ENCODE results near the gene DIP2A. TPM values are rescaled to one million over a fixed set of nuclear protein-coding genes. Genes with fewer than 3 reads are reported as not detected.

DIP2A gene
- total RNA-seq, 1 experiment from 2014 or later, result 39.9 TPM

DNA sequence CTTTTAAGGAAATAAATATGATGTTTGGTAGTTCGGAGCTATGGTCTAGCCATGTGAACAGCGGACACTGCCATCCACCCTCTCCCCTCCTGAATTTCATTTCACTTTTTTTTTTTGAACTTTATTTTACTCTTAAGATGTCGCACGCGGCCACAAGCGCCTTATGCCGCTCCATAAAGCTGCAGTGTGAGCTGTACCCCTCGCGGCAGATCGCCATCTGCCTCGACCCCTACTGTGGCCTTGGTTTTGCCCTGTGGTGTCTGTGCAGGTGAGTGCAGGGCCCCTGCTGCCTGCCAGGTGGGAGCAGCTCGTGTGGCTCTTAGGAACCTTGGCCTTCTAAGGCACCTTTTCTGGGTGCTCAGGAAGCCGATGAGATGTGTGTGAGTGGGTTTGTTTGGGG, 98.1 kb downstream of the DIP2A start:
- CTCF ChIA-PET, result interaction anchor here (0.6 kb wide), 1 partner anchor 14 kb away, joined by 7 read pairs; no protein-coding TSS in a partner anchor
- Histone ChIP-seq H3K4me2 (no peak overlapping the region), H3F3A (ENCODE audit: insufficient read depth, low read depth) (no peaks in the 10 kb centered on the region), H3K27me3 (ENCODE audit: insufficient read depth, low read depth) (no peaks in the 10 kb centered on the region), H4K20me1 (ENCODE audit: insufficient read depth) (no peaks in the 10 kb centered on the region), H3K4me1 (replicated peaks; ENCODE audit: insufficient read depth) (no peaks in the 10 kb centered on the region), H3K9me3 (ENCODE audit: insufficient read depth, low read depth) (no peaks in the 10 kb centered on the region), H3K79me2 (ENCODE audit: low read depth) (no peaks in the 10 kb centered on the region), H3K4me3 (no peak overlapping the region), H3K27ac (no peak overlapping the region), H3K36me3 (ENCODE audit: low read depth) (no peaks in the 10 kb centered on the region), H2AFZ (no peak overlapping the region), H3K9me2 (ENCODE audit: insufficient read depth) (no peaks in the 10 kb centered on the region)
- intact Hi-C loops (cut with micrococcal nuclease; ENCODE audit: unreplicated experiment), result no loop called here
- TF ChIP-seq CTCF (conservative IDR thresholded peaks at IDR 0.05), result no peak
- no peak for TF ChIP-seq EZH2 (IDR thresholded peaks at IDR 0.05; ENCODE audit: low read depth)
- BruUV-seq (replicated peaks), result no TSS peak
- POLR2A ChIA-PET (ENCODE audit: unreplicated experiment), result no interaction called here
- DNase-seq, result no peak

DNA sequence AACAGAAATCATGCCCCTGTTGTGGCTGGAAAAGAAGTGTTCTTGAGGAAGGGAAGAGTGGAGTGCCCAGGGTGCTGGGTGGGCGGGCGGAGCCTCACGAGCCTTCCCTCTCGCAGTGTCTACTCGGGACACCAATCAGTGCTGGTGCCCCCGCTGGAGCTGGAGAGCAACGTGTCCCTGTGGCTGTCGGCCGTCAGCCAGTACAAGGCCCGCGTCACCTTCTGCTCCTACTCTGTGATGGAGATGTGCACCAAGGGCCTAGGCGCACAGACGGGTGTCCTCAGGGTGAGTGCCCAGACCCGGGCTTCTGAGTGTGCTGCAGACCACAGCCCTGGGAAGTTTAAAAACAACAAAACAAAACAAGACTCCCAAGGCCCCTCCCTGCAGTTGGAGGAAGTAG, 98.8 kb downstream of the DIP2A start:
- H3K4me2 ChIP-seq, result no peak overlapping the region
- H3K27ac ChIP-seq, result no peak overlapping the region
- no peak for DNase-seq
- H3K4me1 ChIP-seq (replicated peaks; ENCODE audit: insufficient read depth), result no peaks in the 10 kb centered on the region
- BruUV-seq (replicated peaks), result no TSS peak
- H3K4me3 ChIP-seq, result no peak overlapping the region
- no peaks in the 10 kb centered on the region for H3K9me3 ChIP-seq (ENCODE audit: insufficient read depth, low read depth)
- no peak overlapping the region for H2AFZ ChIP-seq
- ChIA-PET POLR2A (ENCODE audit: unreplicated experiment) (no interaction called here), CTCF (no interaction called here)
- intact Hi-C loops (cut with micrococcal nuclease; ENCODE audit: unreplicated experiment), result no loop called here
- TF ChIP-seq EZH2 (IDR thresholded peaks at IDR 0.05; ENCODE audit: low read depth) (no peak), CTCF (conservative IDR thresholded peaks at IDR 0.05) (no peak)
- no peaks in the 10 kb centered on the region for H3K36me3 ChIP-seq (ENCODE audit: low read depth)
- H3K79me2 ChIP-seq (ENCODE audit: low read depth), result no peaks in the 10 kb centered on the region
- no peaks in the 10 kb centered on the region for H3K27me3 ChIP-seq (ENCODE audit: insufficient read depth, low read depth)
- no peaks in the 10 kb centered on the region for H4K20me1 ChIP-seq (ENCODE audit: insufficient read depth)
- H3F3A ChIP-seq (ENCODE audit: insufficient read depth, low read depth), result no peaks in the 10 kb centered on the region
- H3K9me2 ChIP-seq (ENCODE audit: insufficient read depth), result no peaks in the 10 kb centered on the region

DNA sequence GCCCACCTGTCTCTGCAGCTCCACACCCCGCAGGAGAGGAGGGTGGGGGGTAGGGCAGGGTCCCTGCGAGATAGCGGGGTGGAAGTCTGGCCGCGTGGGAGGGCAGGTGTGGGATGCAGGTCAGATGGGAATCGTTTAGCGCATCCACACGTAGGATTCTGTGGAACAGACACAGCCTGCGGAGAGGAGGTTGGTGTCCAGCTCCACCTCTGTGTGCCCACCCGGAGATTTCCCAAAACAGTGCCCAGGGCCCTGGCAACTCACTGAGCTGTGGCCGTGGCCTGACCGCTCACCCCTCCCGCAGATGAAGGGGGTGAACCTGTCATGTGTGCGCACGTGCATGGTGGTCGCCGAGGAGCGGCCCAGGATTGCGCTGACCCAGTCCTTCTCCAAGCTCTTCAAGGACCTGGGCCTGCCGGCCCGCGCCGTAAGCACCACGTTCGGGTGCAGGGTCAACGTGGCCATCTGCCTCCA, 99.3 kb downstream of the DIP2A start:
- H3K4me3 ChIP-seq, result no peak overlapping the region
- no peaks in the 10 kb centered on the region for H4K20me1 ChIP-seq (ENCODE audit: insufficient read depth)
- BruUV-seq (replicated peaks), result no TSS peak
- no peak overlapping the region for H2AFZ ChIP-seq
- DNase-seq, result no peak
- H3K27me3 ChIP-seq (ENCODE audit: insufficient read depth, low read depth), result no peaks in the 10 kb centered on the region
- H3K36me3 ChIP-seq (ENCODE audit: low read depth), result no peaks in the 10 kb centered on the region
- no peak overlapping the region for H3K27ac ChIP-seq
- no peak overlapping the region for H3K4me2 ChIP-seq
- H3K79me2 ChIP-seq (ENCODE audit: low read depth), result no peaks in the 10 kb centered on the region
- H3F3A ChIP-seq (ENCODE audit: insufficient read depth, low read depth), result no peaks in the 10 kb centered on the region
- no peak for TF ChIP-seq EZH2 (IDR thresholded peaks at IDR 0.05; ENCODE audit: low read depth)
- no peak for TF ChIP-seq CTCF (conservative IDR thresholded peaks at IDR 0.05)
- intact Hi-C loops (cut with micrococcal nuclease; ENCODE audit: unreplicated experiment), result no loop called here
- H3K9me2 ChIP-seq (ENCODE audit: insufficient read depth), result no peaks in the 10 kb centered on the region
- H3K9me3 ChIP-seq (ENCODE audit: insufficient read depth, low read depth), result no peaks in the 10 kb centered on the region
- CTCF ChIA-PET, result no interaction called here
- POLR2A ChIA-PET (ENCODE audit: unreplicated experiment), result no interaction called here
- H3K4me1 ChIP-seq (replicated peaks; ENCODE audit: insufficient read depth), result no peaks in the 10 kb centered on the region
